Mucosa of descending colon (tissue), 3 donors: ENCODE data around the gene TBC1D22B. TPM values are rescaled to one million over a fixed set of nuclear protein-coding genes. Genes with fewer than 3 reads are reported as not detected.
A peak's percentile ranks its signal among the peaks of the same experiment; 100 is the strongest.

Source experiments
- ATAC-seq: fragments of 200-7000 bp; cut with Tn5 transposase; one replicate; pipeline ENCODE4 v1.9.1; 2020; ENCODE audit warnings: mild to moderate bottlenecking, moderate library complexity
- DNase-seq, 3 donors: peaks; one replicate each; pipeline ENCODE4 v3.0.0-alpha.2; 2020
- H3K36me3 ChIP-seq: fragments of 200-600 bp; one replicate; pipeline ENCODE4 v1.8.0; 2021; ENCODE audit warnings: low read depth, mild to moderate bottlenecking
- H3K4me1 ChIP-seq: fragments of 200-600 bp; one replicate; pipeline ENCODE4 v1.8.0; 2021; ENCODE audit warnings: low read depth, mild to moderate bottlenecking
- H3K4me3 ChIP-seq: fragments of 200-600 bp; one replicate; pipeline ENCODE4 v1.8.0; 2021; ENCODE audit warnings: mild to moderate bottlenecking
- H3K9me3 ChIP-seq: fragments of 200-600 bp; one replicate; pipeline ENCODE4 v1.8.0; 2021; ENCODE audit warnings: mild to moderate bottlenecking
- CTCF ChIP-seq: fragments of 200-600 bp; IDR thresholded peaks from one replicate; pipeline ENCODE4 v1.8.0; 2022; ENCODE audit warnings: antibody characterized with exemption, mild to moderate bottlenecking
- intact Hi-C, 2 donors: fragments of 100-400 bp; cut with DNase I in 1 of 2; cut with micrococcal nuclease in 1 of 2; formaldehyde crosslinking; loops; one replicate each; pipeline versions ENCODE4 v1.11.0 to v1.11.1; 2022; cut with DNase I, micrococcal nuclease
- total RNA-seq, 3 donors: library from RNA; stranded (reverse); fragmentation: NEBNext Ultra II Directional in 2 of 3; extraction: Animal tissue kit (Norgen Biotek cat#: 25700) in 2 of 3; gene quantifications; one replicate each; pipeline versions ENCODE4 v1.2.1 to v1.2.4, GENCODE V29; 2021 to 2023
- donor health status: DM: no; HTN: no; CAD: no; lungs with moderate emphysema.
- donor health status: DM: no; HTN: no; CAD: no.
- donor health status: DM: no; HTN: yes; CAD: no.

TBC1D22B gene
- total RNA-seq, 3 donors from 2014 or later: 12.9 to 15.5 (median 14.8) TPM

DNA sequence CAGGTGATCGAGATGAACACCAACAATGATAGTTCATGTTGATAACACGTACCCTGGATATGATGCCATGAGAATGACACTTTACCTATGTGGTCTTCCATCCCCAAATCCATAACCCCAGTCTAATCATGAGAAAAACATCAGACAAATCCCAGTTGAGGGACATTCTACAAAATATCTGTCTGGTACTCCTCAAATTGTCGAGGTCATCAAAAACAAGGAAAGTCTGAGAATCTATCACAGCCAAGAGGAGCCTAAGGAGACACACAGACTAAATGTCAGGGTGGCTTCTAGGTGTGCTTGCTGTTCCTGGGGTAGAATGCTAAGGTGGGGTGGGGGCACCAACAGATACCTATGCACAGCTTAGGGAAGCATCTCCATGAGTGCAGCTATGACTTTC, 93.5 kb downstream of the TBC1D22B start:
- intact Hi-C loops: no loop called here
- Histone ChIP-seq H3K9me3 (no peaks in the 10 kb centered on the region), H3K36me3 (no peaks in the 10 kb centered on the region), H3K4me3 (no peak overlapping the region), H3K4me1 (peaks cover 5% of the 10 kb centered on the region)
- no peak for TF ChIP-seq CTCF
- no peak for DNase-seq
- ATAC-seq: no peak

DNA sequence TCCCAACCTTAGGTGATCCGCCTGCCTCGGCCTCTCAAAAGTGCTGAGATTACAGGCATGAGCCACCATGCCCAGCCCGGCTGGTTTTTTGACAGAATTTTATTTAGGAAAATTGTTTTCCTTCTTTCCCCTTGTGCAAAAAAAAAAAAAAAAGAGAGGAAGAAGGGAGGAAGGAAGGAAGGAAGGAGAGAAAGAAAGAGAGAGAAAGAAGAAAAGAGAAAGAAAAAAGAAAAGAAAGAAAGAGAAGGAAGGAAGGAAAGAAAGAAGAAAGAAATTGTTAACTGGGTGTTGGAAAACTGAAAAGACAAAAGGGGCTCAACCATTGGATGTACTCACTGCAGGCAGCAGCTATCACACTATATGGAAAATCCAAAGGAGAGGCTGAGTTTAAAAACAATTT, 94.8 kb downstream of the TBC1D22B start:
- peaks cover 5% of the 10 kb centered on the region for H3K4me1 ChIP-seq
- no peak for TF ChIP-seq CTCF
- no peaks in the 10 kb centered on the region for H3K9me3 ChIP-seq
- no peak overlapping the region for H3K4me3 ChIP-seq
- intact Hi-C loops: no loop called here
- ATAC-seq (no peak), DNase-seq (no peak)
- H3K36me3 ChIP-seq: no peaks in the 10 kb centered on the region

- ATAC-seq (peak; percentile 99), DNase-seq (peak; percentile 94 to 95 (median 95))
- no peak for TF ChIP-seq CTCF
- no peaks in the 10 kb centered on the region for H3K9me3 ChIP-seq
- intact Hi-C loops: no loop called here
- peaks cover 5% of the 10 kb centered on the region for H3K4me1 ChIP-seq
- no peaks in the 10 kb centered on the region for H3K36me3 ChIP-seq
- peak within 1 kb of the TSS; percentile 81 for H3K4me3 ChIP-seq
Measured at GRCh38 chr6:37353761-37354525, 96.4 kb downstream of the TBC1D22B start, which contains the start of gene RNF8. TSS of gene RNF8 (plus strand) at chr6:37353983. CDS start at chr6:37354165, 182 bp downstream.

DNA sequence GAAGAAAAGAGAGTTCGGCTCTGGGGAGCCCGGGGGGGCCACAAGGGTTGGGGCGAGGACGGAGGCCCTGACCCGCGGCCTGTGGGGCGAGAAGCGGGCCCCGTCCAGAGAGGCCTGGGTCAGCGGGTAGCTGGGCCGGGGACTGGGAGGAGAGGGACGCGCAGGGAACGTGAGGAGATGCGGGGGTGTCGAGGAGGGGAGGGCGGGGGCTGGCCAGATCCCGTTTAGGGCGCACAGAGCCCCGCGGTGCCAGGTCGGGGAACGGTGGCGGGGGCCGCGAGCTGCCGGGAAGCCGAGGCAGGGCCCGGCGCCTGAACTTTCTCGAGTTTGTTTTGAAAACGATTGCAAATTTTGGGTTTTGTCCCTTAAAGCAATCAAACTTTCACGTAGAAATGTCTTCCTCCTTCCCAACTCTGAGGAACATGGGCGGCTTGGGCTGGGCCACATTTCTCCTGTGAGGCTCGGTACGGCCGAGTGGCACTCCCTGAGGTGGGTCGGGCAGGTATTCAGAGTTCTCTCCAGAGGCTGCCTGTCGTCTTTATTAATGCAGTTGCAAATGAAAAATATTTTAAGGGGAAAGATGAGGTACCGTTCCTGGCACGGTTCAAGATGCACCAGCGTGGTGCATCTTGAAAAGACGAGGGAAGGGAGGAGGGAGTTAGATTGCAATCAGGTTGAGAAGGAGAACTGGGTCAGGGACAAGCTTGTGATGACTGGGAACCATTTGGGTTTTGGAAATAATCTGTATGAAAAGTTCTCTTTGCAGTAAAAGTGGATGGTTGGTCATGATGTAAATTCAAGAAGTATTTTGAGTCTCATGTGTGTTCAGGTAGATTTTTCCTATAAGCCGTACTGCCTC, 97.2 kb downstream of the TBC1D22B start:
- no peaks in the 10 kb centered on the region for H3K36me3 ChIP-seq
- peak overlapping the region; percentile 81 for H3K4me3 ChIP-seq
- intact Hi-C loops: no loop called here
- TF ChIP-seq CTCF: no peak
- ATAC-seq: peak; percentile 68
- no peaks in the 10 kb centered on the region for H3K9me3 ChIP-seq
- H3K4me1 ChIP-seq: peaks cover 5% of the 10 kb centered on the region
- peak; percentile 42 to 59 (median 55) for DNase-seq

GRCh38 chr6:37357288-37357687, 99.7 kb downstream of the TBC1D22B start:
- TF ChIP-seq CTCF: no peak
- ATAC-seq: no peak
- DNase-seq: no peak
- no peaks in the 10 kb centered on the region for H3K9me3 ChIP-seq
- H3K4me3 ChIP-seq: no peak overlapping the region
- no peaks in the 10 kb centered on the region for H3K36me3 ChIP-seq
- H3K4me1 ChIP-seq: peaks cover 5% of the 10 kb centered on the region
- intact Hi-C loops: no loop called here
